Stimulated activated CD8-positive, alpha-beta memory T cell treated with anti-CD3 and anti-CD28 coated beads, Interleukin-12 subunit alpha, Interleukin-12 subunit beta, amount 100 ng/mL, for 24 hours (primary cell): Measurements from ENCODE around the gene ALG2.

Experiments used
- DNase-seq: peaks from one replicate; pipeline ENCODE4 v3.0.0-alpha.2; 2020; ENCODE audit errors: extremely low read depth

ALG2 gene

GRCh38 chr9:99192786-99193465 lies 28.8 kb downstream of the ALG2 start:
- no peak for DNase-seq

GRCh38 chr9:99190597-99191283 lies 31.0 kb downstream of the ALG2 start:
- no peak for DNase-seq

DNA sequence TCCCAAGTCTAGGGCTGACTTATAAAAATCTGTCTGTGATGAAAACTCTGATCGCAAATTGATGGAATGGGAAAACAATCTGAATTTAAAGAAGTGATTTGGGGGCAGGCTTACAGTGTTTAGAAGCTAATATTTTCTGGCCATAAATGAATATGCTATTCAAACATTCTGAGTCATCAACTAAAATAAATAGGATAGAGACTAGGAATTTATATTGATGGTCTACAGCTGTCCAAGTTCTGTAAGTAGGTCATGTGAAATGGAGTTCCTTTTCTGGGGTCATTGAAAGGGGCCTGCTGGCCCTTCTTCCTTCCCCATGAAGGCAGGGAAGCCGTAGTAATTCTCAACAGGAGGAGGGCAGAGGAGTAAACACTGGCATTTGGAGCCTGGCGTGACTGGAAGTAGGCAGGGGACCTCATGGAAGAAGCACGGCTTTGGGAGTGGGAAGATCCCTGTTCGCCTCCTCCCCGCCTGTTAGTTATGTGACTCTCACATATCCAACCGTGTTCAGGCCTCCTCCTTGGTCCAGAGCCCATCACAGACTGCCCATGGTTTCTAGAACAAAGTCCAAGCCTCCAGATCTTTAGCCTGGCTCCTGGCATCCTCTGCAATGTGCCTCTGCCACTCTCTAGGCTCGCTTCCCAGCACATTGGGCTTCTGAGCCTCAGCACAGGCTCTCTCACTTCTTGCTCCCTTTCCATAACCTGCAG lies 31.7 kb downstream of the ALG2 start:
- DNase-seq = no peak

- DNase-seq = no peak
Observed at GRCh38 chr9:99189186-99189585, 32.6 kb downstream of the ALG2 start.

DNA sequence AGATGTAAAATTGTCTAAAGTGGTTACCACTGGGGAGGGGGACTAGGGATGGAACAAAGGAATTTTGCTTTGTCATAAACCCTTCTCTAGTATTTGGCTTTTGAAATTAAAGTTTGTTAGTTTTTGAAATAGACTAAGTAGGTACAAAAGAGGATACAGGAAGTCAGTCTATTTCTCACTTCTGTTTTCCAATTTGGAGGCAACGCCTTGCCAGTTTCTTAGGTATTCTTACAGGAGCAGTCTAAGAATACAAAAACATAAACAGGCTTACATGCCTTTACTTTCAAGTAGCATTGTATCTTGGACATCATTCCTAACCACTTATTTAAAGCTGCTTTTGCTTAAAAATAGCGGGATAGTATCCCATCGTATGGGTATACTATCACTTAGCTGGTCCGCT lies 34.4 kb downstream of the ALG2 start:
- no peak for DNase-seq

GRCh38 chr9:99185934-99186333 lies 35.8 kb downstream of the ALG2 start:
- DNase-seq = no peak

- DNase-seq = no peak
Observed at GRCh38 chr9:99185348-99185632, 36.5 kb downstream of the ALG2 start.

DNA sequence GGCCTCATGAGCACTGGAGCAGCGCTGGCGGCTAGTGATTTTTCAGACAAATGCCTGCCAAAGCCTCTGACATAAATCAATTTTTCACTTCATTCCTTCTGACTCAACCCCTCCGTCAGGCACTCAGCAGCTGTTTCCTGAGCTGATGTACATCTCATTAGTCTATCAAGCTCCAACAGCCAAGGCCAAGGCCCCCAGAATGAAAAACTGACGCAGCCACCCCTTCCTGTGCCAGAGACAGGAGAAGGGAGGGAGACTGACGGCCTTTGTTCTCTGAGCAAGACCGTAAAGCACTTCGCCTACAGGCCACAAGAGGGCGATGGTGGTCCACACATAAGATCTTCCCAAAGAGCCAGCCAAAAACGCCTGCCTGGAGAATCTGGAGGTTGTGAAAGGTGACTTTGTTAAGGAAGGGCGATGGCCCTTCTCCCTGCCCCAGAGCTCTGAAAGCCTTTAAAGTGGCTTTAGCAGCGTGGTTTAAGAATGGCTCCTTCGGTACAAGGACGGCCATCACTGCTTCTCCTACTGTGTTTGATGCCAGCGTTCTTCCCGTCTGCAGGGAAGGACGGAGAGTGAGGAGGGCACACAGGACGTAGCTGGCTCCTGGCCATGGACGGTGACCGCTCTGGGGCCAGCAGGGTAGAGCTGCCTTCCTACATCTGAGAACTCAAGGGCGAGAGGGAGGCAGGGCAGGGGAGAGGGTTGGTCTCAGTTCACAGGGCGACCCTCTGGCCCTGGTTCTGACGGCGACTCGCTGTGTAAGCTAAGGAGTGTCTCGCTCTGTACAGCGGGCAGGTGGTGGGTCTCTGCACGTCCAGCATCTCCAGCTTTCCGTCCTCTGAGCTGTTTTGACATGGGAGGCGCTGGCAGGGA lies 37.0 kb downstream of the ALG2 start:
- peak; percentile 58 for DNase-seq

DNA sequence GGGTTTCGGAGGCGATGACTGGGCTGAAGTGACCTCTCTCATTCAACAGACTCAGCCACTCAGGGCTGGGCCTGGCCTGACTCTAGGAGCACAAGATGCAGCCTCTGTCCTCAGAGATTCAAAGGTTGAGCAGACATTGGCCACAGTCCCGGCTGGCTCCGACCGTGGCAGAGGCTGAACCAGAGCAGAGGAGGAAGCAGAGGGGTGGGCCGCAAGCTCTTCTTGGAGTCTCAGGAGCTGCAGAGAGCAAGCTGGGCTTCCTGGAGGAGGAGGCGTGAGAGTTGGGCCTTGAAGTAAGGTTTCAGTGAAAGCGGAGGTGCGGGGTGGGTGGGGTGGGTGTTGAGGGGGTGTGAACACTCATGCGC lies 37.6 kb downstream of the ALG2 start:
- no peak for DNase-seq

DNA sequence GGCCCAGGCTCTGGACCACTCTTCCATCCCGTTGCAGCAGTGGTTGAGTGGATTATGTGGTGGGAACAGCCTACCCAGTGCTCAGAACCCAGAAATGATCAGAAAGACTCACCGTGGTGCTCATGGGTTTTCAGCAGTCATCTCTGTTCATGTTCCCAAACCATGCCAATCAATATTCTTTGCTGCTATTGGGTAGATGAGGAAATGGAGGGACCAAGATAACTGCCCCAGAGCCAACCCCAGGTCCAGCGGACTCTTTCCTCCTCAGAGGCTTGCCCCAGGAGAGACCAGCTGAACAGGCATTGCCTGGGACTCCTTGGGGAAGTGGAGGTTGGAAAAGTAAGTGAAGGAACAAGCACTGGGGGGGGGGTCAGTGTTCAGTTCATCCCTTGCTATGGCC lies 38.1 kb downstream of the ALG2 start:
- DNase-seq = no peak

- no peak for DNase-seq
Observed at GRCh38 chr9:99182356-99182755, 39.4 kb downstream of the ALG2 start.

DNA sequence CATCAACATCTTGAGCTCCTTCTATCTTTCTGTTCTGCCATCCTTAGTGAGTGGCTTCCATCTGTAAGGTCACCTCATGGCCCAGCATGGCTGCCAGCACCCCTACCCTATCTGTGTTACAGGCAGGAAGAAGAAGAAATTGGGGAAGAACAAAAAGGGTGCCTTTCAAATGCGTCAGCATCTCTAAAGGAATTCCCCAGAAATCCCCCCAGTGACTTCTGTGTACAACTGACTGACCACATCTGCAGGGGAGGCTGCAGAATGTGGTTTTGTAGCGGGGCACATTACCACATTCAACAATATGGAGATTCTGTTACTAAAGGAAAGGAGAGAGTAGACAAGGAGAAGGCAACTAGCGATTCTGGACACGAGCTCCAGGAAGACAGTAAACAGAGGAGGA lies 40.1 kb downstream of the ALG2 start:
- no peak for DNase-seq

DNA sequence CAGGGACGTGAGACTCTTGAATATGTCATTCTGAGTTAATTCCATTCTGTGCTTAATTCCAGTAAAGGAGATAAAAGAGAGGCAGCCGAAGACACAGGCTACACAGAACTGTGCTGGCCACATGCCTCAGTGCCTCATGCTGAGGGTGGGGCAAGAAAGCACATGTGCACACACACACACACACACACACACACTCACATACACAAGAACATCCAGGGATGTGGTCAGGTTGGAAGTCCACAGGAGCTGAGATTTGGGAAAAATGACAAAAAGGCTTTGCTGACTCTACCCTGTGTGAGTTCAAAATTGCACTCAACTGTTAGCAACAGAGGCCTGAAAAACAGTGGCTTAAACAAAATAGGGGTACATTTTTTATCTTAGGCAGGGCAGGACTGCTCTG lies 40.5 kb downstream of the ALG2 start:
- no peak for DNase-seq

- DNase-seq = no peak
Observed at GRCh38 chr9:99180662-99181061, 41.1 kb downstream of the ALG2 start.

DNA sequence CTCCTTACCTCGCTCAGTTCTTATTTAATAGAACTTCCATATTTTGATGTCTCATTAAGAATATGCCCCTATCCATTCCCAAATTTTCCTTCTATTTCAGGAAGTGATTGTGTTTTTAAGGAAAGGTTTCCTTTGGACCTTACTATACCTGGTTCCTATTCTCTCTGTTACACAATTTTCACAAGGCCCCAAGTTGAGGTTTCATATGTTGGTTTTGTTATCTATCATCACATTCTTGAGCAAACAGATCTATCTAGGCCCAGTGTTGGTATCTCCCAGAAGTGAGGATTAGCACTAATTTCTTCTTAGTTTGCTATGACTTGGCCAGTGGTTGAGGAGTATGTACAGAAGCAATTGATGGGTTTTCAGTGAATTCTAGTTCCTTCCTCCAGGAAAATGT lies 41.5 kb downstream of the ALG2 start:
- no peak for DNase-seq

DNA sequence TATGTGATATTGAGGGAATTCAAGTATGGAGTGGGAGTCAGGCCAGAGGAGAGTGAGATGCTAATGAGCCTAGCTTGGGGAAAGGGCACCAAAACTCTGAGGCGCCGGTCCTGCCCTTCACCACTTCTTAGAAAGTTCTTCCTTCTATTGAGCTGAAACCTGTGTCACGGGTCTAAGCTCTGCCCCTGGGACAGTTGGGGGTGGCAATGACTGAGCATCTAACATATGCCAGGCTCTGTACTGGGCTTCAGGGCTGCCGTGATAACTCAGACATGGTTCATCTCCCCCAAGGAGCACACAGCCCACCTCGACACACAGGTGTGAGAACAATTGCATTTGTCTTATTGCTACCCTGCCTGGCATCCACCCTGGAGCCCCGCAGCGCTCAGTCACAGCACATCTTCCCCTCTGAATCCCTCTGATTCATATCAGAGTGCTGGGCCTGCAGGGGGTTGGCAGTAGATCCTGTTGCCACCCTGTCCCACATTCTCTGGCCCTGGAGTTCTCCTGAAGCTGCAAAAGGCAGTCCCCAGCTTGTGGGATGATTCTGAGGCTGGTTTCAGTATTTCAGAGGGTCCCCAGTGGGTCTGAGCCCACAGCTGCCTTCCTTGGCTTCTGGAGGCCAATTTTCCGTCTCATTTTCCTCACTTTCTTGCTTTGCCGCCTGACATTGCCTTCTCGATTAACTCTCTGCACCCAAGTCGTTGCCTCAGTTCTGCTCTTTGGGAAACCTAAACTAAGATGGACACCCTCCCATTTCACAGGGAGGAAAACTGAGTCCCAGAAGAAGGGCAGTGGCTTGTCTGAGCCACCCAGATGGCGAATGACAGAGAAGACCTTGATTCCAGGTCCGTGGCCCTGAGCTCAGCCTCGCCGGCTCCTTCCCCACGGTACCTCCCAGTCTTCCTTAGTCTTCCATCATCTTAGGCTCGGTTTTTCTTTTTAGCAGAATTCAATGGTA lies 42.5 kb downstream of the ALG2 start:
- DNase-seq = no peak

- no peak for DNase-seq
Observed at GRCh38 chr9:99177576-99178366, 44.0 kb downstream of the ALG2 start.

DNA sequence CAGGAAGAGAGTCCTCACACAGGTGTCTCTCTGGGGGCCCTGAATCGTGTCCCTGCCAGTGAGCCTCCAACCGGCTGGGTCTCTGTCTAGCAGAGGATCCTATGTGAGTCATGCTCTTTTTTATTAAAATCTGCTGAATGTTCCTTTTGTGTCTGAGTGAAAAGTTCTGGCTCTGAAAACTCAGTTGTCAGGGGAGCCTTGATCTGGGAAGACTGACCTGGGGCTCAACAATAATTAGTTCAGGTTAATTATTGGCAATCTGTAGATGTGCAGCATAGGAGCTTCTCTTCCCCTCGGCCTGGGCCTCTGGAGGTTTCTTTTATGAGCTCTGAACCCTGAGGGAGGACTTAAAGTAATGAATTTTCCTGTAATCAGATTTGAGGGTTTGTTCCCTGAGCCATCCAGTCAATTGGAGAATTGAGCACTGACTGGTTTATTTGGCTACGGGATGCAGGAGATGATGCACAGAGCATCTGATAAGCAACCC lies 45.2 kb downstream of the ALG2 start:
- DNase-seq = no peak

- DNase-seq = no peak
Observed at GRCh38 chr9:99173570-99174504, 47.9 kb downstream of the ALG2 start.
